GM23248 (cell line): Measurements from ENCODE around the gene RLF. TPM values are rescaled to one million over a fixed set of nuclear protein-coding genes. Genes with fewer than 3 reads are reported as not detected.

ENCODE experiments used
- DNase-seq: peaks from one replicate; pipeline ENCODE4 v3.0.0-alpha.2; 2015
- H2AFZ ChIP-seq: fragments of 200-600 bp; sonication (generic); 2 replicates; pipeline ENCODE4 v1.6.1; 2016; ENCODE audit warnings: antibody characterized with exemption
- H3F3A ChIP-seq: fragments of 200-600 bp; sonication (generic); 2 replicates; pipeline ENCODE4 v1.6.1; 2016; ENCODE audit warnings: mild to moderate bottlenecking, antibody characterized with exemption, mixed run types; ENCODE audit not compliant: insufficient read depth
- H3K27ac ChIP-seq: fragments of 200-600 bp; sonication (generic); 2 replicates; pipeline ENCODE4 v1.5.1; 2016; ENCODE audit warnings: mild to moderate bottlenecking
- H3K27me3 ChIP-seq: fragments of 200-600 bp; sonication (generic); replicated peaks from 2 replicates; pipeline ENCODE4 v1.6.1; 2016; ENCODE audit warnings: mild to moderate bottlenecking; ENCODE audit not compliant: insufficient read depth
- H3K36me3 ChIP-seq: fragments of 200-600 bp; sonication (generic); 2 replicates; pipeline ENCODE4 v1.6.1; 2016; ENCODE audit warnings: low read depth, mild to moderate bottlenecking
- H3K4me1 ChIP-seq: fragments of 200-600 bp; sonication (generic); 2 replicates; pipeline ENCODE4 v1.6.1; 2016; ENCODE audit warnings: mild to moderate bottlenecking; ENCODE audit not compliant: insufficient read depth
- H3K4me2 ChIP-seq: fragments of 200-600 bp; sonication (generic); one replicate; pipeline ENCODE4 v1.6.1; 2016; ENCODE audit warnings: mild to moderate bottlenecking; ENCODE audit not compliant: unreplicated experiment
- H3K4me3 ChIP-seq: fragments of 200-600 bp; sonication (generic); 2 replicates; pipeline ENCODE4 v1.5.1; 2016; ENCODE audit warnings: mild to moderate bottlenecking
- H3K79me2 ChIP-seq: fragments of 200-600 bp; sonication (generic); 2 replicates; pipeline ENCODE4 v1.6.1; 2016; ENCODE audit warnings: mild to moderate bottlenecking; ENCODE audit not compliant: insufficient read depth
- H3K9ac ChIP-seq: fragments of 200-600 bp; sonication (generic); 2 replicates; pipeline ENCODE4 v1.6.1; 2016; ENCODE audit warnings: mild to moderate bottlenecking
- H3K9me2 ChIP-seq: fragments of 200-600 bp; sonication (generic); 2 replicates; pipeline ENCODE4 v1.6.1; 2016; ENCODE audit warnings: mixed run types, mild to moderate bottlenecking, moderate library complexity; ENCODE audit not compliant: insufficient read depth
- H3K9me3 ChIP-seq: fragments of 200-600 bp; sonication (generic); one replicate; pipeline ENCODE4 v1.6.1; 2017; ENCODE audit warnings: low read depth
- H4K20me1 ChIP-seq: fragments of 200-600 bp; sonication (generic); 2 replicates; pipeline ENCODE4 v1.6.0; 2016; ENCODE audit not compliant: insufficient read depth
- EZH2 ChIP-seq: fragments of 200-600 bp; sonication (generic); IDR thresholded peaks from 2 replicates; pipeline ENCODE4 v1.6.1; 2018; ENCODE audit warnings: antibody characterized with exemption, mild to moderate bottlenecking; ENCODE audit not compliant: insufficient read depth, poor library complexity, severe bottlenecking
- EZH2phosphoT487 ChIP-seq: fragments of 200-600 bp; sonication (generic); IDR thresholded peaks from 2 replicates; pipeline ENCODE4 v1.6.1; 2018; ENCODE audit warnings: antibody characterized with exemption, moderate library complexity, mild to moderate bottlenecking, low read depth; ENCODE audit not compliant: insufficient read depth
- WGBS, 2 experiments: methylation state at CpG; one replicate each; pipeline ENCODE4 v1.1.6; 2015 to 2017; ENCODE audit warnings: low lambda C conversion rate in 2 of 2, low coverage in 1 of 2; ENCODE audit errors: missing lambda C conversion rate in 2 of 2; 5-methylcytosine and 5-hydroxymethylcytosine counted together
- in situ Hi-C: fragments of 300-500 bp; cut with MboI; formaldehyde crosslinking; loops from 2 replicates; pipeline ENCODE4 v1.15.0; 2020
- polyA plus RNA-seq: library from polyadenylated mRNA; unstranded; fragments of >200 nt; fragmentation: Nextera tagmentation; extraction: Ambion mirVana; gene quantifications from 2 replicates; pipeline ENCODE4 v1.2.1, GENCODE V29; 2016
- total RNA-seq: library from RNA; depleted of rRNA; stranded (reverse); fragments of >200 nt; shearing (Covaris generic); gene quantifications from 2 replicates; pipeline ENCODE4 v1.2.3, GENCODE V29; 2014; rRNA removed

RLF gene, protein sequence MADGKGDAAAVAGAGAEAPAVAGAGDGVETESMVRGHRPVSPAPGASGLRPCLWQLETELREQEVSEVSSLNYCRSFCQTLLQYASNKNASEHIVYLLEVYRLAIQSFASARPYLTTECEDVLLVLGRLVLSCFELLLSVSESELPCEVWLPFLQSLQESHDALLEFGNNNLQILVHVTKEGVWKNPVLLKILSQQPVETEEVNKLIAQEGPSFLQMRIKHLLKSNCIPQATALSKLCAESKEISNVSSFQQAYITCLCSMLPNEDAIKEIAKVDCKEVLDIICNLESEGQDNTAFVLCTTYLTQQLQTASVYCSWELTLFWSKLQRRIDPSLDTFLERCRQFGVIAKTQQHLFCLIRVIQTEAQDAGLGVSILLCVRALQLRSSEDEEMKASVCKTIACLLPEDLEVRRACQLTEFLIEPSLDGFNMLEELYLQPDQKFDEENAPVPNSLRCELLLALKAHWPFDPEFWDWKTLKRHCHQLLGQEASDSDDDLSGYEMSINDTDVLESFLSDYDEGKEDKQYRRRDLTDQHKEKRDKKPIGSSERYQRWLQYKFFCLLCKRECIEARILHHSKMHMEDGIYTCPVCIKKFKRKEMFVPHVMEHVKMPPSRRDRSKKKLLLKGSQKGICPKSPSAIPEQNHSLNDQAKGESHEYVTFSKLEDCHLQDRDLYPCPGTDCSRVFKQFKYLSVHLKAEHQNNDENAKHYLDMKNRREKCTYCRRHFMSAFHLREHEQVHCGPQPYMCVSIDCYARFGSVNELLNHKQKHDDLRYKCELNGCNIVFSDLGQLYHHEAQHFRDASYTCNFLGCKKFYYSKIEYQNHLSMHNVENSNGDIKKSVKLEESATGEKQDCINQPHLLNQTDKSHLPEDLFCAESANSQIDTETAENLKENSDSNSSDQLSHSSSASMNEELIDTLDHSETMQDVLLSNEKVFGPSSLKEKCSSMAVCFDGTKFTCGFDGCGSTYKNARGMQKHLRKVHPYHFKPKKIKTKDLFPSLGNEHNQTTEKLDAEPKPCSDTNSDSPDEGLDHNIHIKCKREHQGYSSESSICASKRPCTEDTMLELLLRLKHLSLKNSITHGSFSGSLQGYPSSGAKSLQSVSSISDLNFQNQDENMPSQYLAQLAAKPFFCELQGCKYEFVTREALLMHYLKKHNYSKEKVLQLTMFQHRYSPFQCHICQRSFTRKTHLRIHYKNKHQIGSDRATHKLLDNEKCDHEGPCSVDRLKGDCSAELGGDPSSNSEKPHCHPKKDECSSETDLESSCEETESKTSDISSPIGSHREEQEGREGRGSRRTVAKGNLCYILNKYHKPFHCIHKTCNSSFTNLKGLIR (N-terminal part only)
- total RNA-seq (16.4 and 18.1 TPM in 2 replicates), polyA plus RNA-seq (6.7 and 7.3 TPM in 2 replicates)

DNA sequence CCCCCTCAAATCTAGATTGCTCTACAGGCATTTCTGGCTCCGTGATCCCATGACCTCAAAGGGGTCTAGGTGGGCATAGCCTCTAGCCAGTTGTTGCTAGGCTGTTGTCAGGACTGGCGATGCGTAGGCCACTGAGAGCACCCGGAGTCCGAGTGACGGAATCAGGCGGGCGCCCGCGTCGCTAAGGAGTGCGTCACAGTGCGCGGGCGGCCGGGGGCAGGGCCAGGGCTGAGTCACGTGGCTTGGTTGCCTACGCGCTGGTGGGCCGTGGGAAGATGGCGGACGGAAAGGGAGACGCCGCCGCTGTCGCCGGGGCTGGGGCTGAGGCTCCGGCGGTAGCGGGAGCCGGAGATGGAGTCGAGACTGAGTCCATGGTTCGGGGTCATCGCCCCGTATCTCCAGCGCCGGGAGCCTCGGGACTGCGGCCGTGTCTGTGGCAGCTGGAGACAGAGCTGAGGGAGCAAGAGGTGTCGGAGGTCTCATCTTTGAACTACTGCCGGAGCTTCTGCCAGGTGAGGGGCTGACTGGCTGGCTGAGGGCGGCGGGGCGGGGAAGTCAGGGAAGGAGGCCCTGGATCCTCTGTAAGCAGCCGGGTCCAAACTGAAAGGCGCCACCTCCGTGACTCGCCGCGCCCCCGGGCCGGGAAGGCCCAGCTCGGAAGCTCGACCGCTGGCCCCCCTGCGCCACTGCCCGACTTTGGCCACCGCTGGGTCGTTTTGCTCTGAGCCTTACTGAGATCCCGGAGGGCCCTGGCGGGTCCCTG, at the start of gene RLF:
RLF (plus strand) TSS at position 263 of the 763 bp plus-strand sequence; CDS start at position 276, 13 bp downstream.
- H3F3A ChIP-seq = peaks cover 24% of the 10 kb centered on the region
- H2AFZ ChIP-seq = peak within 1 kb of the TSS; percentile 94
- no peaks in the 10 kb centered on the region for H3K9me2 ChIP-seq
- H3K27me3 ChIP-seq = no peaks in the 10 kb centered on the region
- H3K4me3 ChIP-seq = peak within 1 kb of the TSS; percentile 95
- H3K4me2 ChIP-seq = peak within 1 kb of the TSS; percentile 95
- H3K4me1 ChIP-seq = peaks cover 25% of the 10 kb centered on the region
- H3K9ac ChIP-seq = peak within 1 kb of the TSS; percentile 99
- WGBS, 2 experiments = 1% methylated on average over 57 to 62 of the region's 62 CpGs
- H3K79me2 ChIP-seq = peaks cover 51% of the 10 kb centered on the region
- no peaks in the 10 kb centered on the region for H3K9me3 ChIP-seq
- in situ Hi-C loops = no loop called here
- DNase-seq = peak; percentile 99
- H3K36me3 ChIP-seq = no peaks in the 10 kb centered on the region
- H3K27ac ChIP-seq = peak within 1 kb of the TSS; percentile 95
- peaks cover 41% of the 10 kb centered on the region for H4K20me1 ChIP-seq
- no peak for TF ChIP-seq EZH2phosphoT487
- TF ChIP-seq EZH2 = no peak

DNA sequence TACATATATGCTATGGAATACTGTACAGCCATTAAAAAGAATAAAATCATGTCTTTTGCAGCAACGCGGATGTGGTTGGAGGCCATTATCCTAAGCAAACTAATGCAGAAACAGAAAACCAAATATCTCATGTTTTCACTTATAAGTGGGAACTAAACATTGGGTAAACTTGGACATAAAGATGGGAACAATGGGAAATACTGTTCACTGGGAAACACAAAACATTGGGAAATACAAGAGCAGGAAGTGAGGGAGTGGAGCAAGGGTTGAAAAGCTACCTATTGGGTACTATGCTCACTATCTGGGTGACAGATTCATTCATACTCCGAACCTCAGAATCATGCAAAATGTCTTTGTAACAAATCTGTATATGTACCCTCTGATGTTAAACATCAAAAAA, 46.8 kb upstream of the RLF start:
- Histone ChIP-seq H3K4me3 (no peak overlapping the region), H3F3A (no peaks in the 10 kb centered on the region), H4K20me1 (no peaks in the 10 kb centered on the region), H3K27me3 (peaks cover 26% of the 10 kb centered on the region), H3K4me1 (no peaks in the 10 kb centered on the region), H3K9me3 (no peaks in the 10 kb centered on the region), H3K36me3 (no peaks in the 10 kb centered on the region), H3K4me2 (no peak overlapping the region), H3K9ac (no peak overlapping the region), H3K27ac (no peak overlapping the region), H2AFZ (no peak overlapping the region), H3K79me2 (no peaks in the 10 kb centered on the region), H3K9me2 (no peaks in the 10 kb centered on the region)
- no peak for DNase-seq
- in situ Hi-C loops = no loop called here
- 58 to 69% methylated on average over 3 of the region's 3 CpGs for WGBS, 2 experiments
- TF ChIP-seq EZH2 (no peak), EZH2phosphoT487 (no peak)

- Histone ChIP-seq H3K9me3 (no peaks in the 10 kb centered on the region), H4K20me1 (no peaks in the 10 kb centered on the region), H3K79me2 (no peaks in the 10 kb centered on the region), H3K4me2 (no peak overlapping the region), H3K4me3 (no peak overlapping the region), H3K9me2 (no peaks in the 10 kb centered on the region), H2AFZ (no peak overlapping the region), H3K9ac (no peak overlapping the region), H3K27me3 (peaks cover 23% of the 10 kb centered on the region), H3F3A (no peaks in the 10 kb centered on the region), H3K4me1 (no peaks in the 10 kb centered on the region), H3K27ac (no peak overlapping the region), H3K36me3 (no peaks in the 10 kb centered on the region)
- DNase-seq = no peak
- in situ Hi-C loops = no loop called here
- 57 to 60% methylated on average over 7 of the region's 7 CpGs for WGBS, 2 experiments
- no peak for TF ChIP-seq EZH2
Observed at GRCh38 chr1:40120128-40120527, 41.1 kb upstream of the RLF start.
